GM18508 (cell line): ENCODE measurements around the gene OR5AU1.

Experiments used
- ATAC-seq: cut with Tn5 transposase; IDR thresholded peaks from one replicate; pipeline ENCODE4 v1.9.1; 2021; ENCODE audit warnings: moderate number of reproducible peaks; ENCODE audit not compliant: insufficient read depth, unreplicated experiment

Gene OR5AU1

DNA sequence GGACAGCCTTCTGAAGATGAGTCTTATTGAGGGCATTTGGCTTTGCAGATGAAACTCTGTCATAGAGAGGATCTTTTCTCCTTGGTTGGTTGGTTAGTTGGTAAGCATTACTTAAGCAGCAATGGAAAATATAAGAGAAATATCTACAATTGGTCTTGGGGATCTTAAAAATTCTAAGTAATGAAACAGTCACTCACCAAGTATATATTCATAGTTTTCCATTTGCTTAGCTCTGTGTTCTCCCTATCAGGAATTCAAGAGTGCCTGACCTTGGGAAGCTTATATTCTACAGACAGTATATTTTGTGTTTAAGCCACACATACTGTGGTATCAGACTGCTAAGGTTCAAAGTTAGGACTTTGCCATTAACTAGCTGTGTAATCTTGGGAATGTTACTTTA lies at the start of gene OR5AU1:
Gene OR5AU1 (minus strand): TSS at position 101 of the 400 bp plus-strand sequence. CDS start 191 bp downstream, outside the sequence.
- ATAC-seq: no peak

DNA sequence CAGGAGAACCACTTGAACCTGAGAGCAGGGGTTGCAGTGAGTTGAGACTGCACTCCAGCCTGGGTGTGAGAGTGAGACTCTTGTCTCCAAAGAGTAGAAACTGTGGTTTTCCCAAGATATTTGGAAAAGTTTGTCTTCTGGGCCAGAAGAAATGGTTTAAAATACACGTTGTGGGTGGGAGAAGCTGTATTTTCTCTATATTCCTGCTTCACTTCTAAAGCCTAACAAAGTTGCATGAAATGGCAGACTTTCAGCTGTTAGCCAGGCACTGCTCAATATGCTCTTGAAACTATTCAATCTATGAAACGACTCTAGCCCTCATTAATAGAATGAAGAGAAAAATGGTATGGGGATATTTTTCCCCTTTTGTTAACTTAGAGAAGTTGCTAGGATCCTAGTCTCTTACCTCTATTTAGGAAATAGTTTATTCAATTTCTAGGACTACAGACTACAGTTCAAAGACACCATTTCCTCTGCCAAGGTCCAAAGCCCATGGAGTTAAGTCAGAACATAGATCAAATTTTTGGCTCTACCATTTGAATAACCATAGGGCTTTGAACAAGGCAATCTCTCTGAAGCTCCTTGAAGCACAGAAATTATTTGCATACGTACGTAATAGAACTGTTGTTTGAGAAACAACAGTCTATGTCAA lies 49.3 kb upstream of the OR5AU1 start:
- ATAC-seq: no peak

DNA sequence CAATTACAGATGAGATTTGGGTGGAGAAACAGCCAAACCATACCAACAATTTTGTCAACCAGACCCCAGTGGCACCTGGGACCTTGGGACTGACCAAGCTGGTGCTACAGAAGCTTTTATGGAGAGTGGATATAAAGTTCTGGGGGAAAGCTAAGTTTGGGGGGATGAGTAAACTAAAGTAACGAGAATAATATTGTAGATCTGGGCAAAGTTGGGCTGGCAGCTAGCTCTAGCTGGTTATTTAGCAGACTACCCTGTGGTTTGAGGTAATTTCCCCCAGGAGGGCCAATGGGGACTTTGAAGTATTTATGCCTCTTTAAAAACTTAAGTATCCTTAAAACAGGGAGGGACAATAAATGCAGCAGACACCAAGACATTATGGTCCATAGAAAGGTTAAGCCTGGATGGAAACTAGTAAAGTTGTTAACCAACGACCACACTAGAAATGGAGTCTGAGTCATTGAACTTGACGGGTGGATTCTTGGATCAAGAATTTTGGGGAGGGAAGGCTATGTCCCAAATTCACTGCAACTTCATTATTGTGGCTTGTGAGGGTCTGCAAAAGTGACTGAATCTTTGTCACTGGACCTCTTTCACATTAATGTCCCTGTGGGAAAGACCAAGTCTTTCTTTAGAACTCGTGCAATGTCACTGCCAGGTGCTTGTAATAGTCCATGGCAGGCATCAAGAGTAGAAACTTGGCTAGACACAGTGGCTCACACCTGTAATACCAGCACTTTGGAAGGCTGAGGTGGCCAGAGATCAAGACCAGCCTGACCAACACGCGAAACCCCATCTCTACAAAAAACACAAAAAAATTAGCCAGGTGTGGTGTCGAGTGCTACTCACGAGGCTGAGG lies 48.5 kb upstream of the OR5AU1 start:
- no peak for ATAC-seq

DNA sequence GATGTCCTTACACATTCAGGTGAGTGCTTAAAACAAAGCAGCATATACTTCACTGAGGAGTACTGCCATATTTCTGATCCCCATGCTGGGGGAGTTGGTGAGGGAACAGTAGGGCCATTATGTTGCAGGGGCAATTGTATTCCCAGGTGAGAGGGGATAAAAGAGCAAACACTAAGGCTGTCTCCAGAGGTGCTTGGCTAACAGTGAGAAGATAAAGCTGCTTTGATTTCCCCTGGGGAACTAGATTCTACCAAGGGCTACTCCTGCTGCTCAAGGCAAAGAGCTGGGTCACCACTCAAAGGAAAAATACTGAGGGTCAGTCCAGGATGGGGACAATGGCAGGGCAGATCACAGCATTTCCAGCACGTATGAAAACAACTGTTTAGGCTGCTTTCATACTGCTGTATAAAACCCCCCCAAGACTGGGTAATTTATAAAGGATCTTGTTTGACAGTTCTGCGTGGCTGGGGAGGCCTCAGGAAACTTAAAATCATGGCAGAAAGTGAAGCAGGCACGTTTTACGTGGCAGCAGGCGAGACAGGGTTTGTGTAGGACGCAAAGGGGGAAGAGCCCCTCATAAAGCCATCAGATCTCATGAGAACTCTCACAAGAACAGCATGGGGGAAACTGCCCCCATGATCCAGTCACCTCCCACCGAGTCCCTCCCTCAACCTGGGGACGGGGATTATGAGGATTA lies 47.8 kb upstream of the OR5AU1 start:
- ATAC-seq: no peak

DNA sequence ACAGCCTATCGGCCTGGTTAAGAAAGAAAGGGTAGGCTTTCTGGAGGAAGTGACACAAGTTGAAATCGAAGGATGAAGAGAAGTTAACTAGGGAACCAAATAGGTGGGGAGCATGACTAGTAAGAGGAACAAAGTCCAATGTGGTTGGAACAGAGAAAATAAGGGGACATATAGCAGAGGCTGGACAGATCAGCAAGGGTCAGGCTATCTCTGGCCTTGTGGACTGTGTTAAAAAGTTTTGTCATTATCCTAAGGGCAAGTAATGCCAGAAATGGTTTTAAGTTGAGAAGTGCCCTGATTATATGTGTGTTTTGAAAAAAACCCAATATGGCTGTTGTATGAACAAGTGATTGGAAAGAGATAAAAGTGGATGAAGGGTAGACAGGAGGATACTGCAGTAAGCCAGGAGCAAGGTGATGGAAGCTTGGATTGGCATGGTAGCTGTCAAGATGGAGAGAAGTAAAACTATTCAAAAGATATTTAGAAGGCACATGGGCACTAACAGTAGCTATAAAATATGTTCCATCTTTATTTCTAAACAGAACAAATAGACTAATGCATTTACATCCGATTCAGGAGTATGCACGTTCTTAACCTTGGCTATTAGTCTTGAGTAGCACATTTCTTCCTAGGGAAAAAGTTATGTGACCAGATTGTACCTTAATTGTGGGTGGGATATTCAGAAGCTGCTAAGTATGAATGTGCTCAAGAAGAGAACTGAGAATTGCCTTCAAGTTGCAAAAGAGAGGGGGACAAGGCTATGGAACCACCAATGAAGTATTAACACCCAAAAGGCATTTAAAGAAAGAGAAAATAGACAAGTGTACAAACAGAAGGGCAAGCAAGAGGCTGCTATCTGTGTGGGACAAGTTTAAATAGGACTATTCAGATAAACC lies 46.8 kb upstream of the OR5AU1 start:
- no peak for ATAC-seq

DNA sequence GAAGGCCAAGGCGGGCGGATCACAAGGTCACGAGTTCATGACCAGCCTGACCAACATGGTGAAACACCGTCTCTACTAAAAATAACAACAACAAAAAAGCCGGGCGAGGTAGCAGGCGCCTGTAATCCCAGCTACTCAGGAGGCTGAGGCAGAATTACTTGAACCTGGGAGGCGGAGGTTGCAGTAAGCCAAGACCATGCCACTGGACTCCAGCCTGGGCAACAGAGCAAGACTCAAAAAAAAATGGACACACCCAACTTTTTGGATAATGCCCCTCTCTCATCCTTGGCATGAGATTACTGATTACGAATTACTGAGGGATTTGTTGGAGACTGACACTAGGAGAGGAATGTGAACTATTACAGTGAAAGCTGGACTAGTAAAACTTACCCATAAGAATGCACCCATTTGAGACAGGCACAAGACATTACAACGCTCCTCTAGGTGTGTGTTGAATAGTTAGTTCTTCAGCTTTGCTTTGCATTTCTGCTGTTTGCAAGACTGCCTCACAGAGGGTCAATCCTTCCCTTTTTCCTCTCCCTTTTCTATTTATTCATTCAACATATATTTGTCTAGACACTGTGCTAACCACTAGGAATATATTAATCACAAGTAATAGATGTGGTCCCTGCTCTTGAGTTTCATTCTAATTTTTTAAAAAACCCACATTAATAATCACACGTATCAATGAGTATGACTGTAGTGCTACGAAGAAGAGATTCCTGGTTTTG lies 46.0 kb upstream of the OR5AU1 start:
- ATAC-seq: no peak

DNA sequence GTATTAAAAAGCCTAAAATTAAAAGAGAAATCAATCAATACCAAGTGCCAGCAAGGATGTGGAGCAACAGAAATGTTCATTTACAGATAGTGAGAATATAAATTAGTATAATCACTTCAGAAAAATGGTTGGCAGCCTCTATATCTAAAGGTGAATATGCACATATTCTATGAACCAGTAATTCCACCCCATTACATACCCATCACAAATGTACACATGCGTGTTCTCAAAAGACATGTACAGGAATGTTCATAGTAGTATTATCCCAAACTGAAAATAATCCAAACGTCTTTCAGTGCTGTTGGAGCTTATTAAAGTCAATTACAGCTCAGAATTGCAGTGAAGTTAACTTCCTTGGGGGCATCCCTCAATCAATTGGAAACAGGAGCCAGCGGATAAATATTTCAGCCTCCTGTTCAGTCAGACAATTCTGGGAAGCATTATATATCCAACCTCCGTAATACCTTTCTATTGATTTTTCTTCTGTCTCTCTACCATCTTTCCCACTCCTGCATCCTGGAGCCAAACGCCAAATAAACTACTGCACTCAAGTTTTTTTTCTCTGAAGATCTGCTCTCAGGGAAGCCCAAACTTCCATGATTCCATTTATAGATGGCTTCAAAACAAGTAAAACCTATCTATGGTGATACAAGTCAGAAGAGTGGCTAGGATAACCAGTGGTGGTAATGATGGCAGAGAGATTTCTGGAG lies 45.0 kb upstream of the OR5AU1 start:
- ATAC-seq: no peak

DNA sequence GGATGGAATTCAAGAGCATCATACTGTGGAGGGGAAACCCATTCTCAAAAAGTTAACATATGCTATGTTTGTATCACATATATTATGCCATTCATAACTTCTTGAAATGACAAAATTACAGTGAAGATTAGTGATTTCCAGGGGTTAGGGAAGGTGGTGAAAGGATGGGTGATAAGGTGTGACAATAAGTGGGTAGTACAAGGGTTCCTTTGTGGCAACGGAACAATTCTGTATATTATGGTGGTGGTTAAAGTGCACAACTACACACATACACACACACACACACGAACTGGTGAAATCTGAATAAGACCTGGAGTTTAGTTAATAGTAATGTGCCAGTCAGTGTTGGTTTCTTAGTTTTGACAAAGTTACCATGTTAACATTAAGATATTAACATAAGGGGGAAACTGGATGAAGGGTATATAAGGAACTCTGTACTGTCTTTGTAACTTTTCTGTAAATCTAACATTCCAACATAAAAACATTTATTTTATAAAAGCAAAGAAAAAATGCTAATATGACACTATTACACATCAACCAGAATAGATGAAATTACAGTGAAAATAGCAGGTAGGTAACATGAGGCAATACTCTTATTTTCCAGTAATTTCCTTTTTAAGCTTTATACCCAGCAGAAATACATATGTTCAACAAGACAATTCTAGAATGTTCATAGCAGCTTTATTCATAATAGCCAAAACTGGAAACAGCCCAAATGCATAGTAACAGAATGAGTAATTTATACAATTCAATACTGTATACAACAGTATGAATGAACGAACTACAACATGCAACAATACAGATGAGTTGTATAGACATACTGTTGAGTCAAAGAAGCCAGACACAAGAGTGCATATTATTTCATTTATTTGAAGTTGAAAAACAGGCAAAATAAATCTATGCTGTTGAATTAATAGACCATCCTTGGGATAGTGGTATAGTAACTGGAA lies 44.0 kb upstream of the OR5AU1 start:
- no peak for ATAC-seq

DNA sequence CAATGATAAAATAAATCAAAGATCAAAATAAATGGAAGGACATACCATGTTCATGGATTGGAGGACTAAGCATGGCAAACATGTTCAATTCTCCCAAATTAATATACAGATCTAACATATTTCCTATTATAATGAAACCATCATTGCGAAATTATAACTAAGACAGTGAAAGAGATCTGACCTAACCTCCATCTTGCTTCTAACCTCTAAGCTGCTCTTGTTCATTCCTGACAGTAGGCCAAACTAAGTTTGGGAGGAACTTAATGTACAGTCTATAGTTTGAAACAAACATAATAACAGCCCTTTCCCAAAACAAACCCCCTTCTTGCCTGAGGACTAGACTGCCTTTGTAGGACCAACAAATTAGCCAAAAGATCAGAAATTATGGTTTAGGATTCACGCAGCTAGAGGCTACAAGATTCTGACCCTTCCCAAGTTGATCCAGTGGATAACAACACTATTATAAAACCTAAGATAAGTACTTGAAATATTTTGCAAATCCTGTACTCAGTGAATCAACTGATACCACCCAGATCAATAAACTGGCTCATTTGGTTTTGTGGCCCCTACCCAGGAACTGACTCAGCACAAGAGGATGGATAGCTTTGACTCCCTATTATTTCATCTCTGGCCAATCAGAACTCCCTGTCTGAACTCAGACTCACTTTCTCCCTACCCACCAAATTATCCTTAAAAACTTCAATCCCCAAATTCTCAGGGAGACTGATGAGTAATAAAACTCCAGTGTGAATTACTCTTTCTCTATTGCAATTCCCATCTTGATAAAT lies 41.7 kb upstream of the OR5AU1 start:
- ATAC-seq: no peak

DNA sequence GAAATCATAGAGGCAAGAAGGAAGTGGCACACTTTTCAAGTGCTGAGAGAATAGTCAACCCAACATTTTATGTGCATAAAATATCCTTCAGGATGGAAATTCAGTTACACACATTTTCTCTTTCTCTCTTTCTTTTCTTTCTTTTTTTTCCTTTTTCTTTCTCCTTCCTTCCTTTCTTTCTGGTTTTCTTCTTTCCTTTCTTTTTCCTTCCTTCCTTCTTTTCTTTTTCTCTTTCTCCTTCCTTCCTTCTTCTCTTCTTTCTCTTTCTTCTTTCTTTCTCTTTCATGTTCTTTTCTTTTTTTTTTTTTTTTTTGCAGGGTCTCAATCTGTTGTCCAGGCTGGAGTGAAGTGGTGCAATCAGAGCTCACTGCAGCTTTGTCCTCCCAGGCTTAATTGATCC lies 38.7 kb upstream of the OR5AU1 start:
- no peak for ATAC-seq

DNA sequence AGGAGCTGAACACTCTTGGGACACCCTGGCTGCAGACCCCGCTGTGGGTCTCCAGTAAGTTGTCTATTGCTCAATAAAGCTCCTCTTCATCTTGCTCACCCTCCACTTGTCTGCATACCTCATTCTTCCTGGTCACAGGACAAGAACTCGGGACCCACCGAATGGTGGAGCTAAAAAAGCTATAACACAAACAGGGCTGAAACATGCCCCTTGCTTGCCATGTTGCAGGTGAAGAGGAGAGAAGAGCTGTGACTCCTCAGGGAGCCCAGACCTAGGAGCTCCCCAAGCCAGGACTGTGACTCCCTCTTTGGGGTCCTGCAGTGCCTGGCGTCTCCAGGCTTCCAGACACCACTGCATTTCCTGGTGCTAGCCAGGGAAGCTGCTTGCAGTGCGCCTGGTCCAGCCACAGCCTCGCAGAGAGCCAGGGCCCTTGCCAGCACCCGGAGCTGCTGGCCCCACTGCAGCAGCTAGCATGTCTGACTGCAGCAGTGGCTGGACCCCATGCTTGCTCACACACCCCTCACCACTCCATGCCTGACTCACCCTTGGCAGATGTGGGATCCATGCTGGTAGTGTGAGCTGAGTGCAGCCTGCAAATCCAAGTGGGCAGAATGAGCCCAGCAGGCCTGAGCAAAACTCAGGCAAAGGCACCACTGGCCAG lies 37.1 kb upstream of the OR5AU1 start:
- no peak for ATAC-seq

DNA sequence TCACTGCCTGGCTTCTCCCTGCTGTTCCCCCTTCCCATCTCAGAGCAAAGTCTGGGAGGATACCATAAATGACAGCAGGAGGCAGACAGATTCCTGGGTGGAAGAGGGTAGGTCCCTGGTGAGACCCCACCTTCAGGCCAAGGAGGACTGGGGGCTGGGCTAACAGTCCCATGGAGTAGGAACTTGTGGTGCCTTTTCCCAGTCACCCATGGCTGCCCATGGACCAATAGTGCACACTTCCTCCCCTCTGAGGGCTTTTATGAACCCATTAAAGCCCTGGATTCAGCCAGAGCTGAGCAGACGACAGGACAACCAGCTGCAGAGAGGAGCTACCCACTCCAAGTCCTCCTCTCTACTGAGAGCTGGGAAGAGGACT lies 36.6 kb upstream of the OR5AU1 start:
- no peak for ATAC-seq

DNA sequence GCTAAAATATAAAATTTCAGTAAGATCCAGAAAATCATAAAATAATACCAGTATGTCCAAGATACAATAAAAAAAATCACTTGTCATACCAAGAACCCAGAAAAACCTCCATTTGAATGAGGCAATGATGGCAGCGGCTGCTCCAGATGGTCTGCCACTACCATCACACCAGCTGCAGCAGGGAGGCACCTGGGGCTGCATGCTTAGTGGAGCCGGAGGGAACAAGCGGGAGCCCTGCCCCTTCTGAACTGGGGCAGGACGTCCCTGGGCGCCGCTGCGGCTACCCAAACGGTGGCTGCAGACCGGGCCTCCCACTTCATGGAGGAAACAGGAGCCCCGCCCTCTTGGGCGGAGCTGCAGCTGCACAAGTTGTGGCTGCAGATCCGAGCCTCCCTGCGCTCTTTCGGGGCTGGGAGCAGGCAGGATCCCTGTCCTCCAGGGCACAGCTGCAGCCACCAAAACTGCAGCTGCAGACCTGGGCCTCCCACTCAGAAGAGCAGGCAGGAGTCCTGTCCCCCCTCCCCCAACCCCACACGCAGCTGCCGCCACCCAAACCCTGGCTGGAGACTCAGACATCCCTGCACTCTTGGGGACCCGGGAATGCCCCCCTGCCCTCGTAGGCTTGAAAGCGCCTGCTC lies 36.1 kb upstream of the OR5AU1 start:
- no peak for ATAC-seq

DNA sequence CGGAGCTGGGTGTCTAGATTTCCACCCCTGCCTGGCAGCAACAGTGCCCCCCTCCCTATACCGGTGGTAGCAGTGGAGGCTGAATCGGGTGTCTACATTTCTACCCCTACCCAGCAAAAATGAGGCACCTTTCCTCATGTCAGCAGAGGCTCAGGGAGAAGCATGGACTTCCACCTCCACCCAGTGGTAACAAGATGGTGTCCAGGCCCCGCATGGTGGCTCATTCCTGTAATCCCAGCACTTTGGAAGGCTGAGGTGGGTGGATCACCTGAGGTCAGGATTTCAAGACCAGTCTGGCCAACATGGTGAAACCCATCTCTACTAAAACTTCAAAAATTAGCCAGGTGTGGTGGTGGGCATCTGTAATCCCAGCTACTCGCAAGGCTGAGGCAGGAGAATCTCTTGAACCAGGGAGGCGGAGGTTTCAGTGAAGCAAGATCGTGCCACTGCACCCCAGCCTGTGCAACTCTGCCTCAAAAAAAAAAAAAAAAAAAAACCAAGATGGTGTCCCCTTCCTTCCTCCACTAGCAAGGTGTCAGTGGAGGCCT lies 35.5 kb upstream of the OR5AU1 start:
- ATAC-seq: no peak

DNA sequence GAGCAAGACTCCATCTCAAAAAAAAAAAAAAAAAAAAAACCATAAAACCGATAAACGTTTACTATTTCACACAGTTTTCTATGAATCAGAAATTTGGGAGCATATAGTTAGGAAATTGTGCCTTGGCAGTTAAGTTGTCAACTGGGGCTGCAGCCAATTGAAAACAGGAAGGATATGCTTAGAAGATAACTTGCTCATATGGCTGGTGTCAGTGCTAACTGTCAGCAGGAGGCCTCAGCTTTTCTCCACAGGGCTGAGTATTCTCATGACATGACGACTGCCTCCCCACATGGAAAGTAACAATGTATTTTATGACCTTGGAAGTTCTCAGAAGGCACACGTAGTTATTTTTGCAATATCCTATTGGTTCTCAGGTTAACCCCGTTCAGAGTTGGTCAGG lies 29.6 kb upstream of the OR5AU1 start:
- no peak for ATAC-seq

DNA sequence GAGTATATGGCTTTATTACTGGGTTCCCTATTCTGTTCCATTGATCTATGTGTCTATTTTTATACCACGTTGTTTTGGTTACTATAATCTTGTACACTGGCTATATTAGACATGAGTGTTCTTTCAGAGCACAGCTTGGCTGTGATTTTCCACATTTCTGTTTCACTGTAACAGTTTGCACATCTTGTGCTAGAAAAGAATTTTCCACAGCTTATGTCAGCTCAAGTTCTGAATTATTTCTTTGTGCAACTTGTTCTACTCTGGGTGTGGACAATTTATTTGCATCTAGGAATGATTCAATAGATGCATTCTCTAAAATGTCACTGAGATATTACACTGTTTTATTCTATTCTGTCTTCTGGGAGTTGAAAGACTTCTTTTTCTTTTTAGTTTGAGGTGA lies 28.4 kb upstream of the OR5AU1 start:
- ATAC-seq: no peak
